Ascending aorta (tissue), 2 donors: Measurements from ENCODE around the gene CPSF2. TPM values are rescaled to one million over a fixed set of nuclear protein-coding genes. Genes with fewer than 3 reads are reported as not detected.

Experiments
- DNase-seq, 2 donors: peaks; one replicate each; pipeline ENCODE4 v3.0.0-alpha.2; 2019; ENCODE audit warnings: low spot score in 2 of 2
- H3K27ac ChIP-seq, 2 donors: fragments of 200-600 bp; sonication (generic); one replicate each; pipeline ENCODE4 v1.5.1; 2016 to 2017; ENCODE audit warnings: mild to moderate bottlenecking in 1 of 2
- H3K27me3 ChIP-seq: fragments of 200-600 bp; sonication (generic); one replicate; pipeline ENCODE4 v1.5.1; 2017
- H3K36me3 ChIP-seq, 2 donors: fragments of 200-600 bp; sonication (generic); one replicate each; pipeline ENCODE4 v1.5.1; 2016
- H3K4me1 ChIP-seq, 2 donors: fragments of 200-600 bp; sonication (generic); one replicate each; pipeline ENCODE4 v1.5.1; 2016 to 2017; ENCODE audit warnings: mild to moderate bottlenecking in 1 of 2
- H3K4me3 ChIP-seq, 2 donors: fragments of 200-600 bp; sonication (generic); one replicate each; pipeline ENCODE4 v1.5.1; 2016 to 2017; ENCODE audit warnings: mild to moderate bottlenecking in 1 of 2
- H3K9me3 ChIP-seq, 2 donors: fragments of 200-600 bp; sonication (generic); one replicate each; pipeline ENCODE4 v1.5.1; 2016
- CTCF ChIP-seq, 3 experiments: fragments of 200-600 bp in 2 of 3; fragments of 450-650 bp in 1 of 3; sonication (generic) in 2 of 3; IDR thresholded peaks; one replicate each; pipeline ENCODE4 v1.5.1; 2016 to 2019; ENCODE audit warnings: antibody characterized with exemption in 3 of 3, mild to moderate bottlenecking in 1 of 3, moderate library complexity in 1 of 3
- intact Hi-C: fragments of 100-400 bp; cut with DNase I; formaldehyde crosslinking; loops from one replicate; pipeline ENCODE4 v1.15.1; 2023
- total RNA-seq: library from RNA; depleted of rRNA; stranded (reverse); fragments of >200 nt; gene quantifications from one replicate; pipeline ENCODE4 v1.1.0, GENCODE V29; 2016

CPSF2 gene
- 8.0 TPM for total RNA-seq

- peaks cover 0 to 23% of the 10 kb centered on the region in 2 donors for H3K36me3 ChIP-seq
- peak within 1 kb of the TSS; percentile 89 to 94 for H3K27ac ChIP-seq
- peaks cover 0 to 12% of the 10 kb centered on the region in 2 donors for H3K4me1 ChIP-seq
- H3K4me3 ChIP-seq: peak within 1 kb of the TSS; percentile 77 to 90
- no peaks in the 10 kb centered on the region for H3K9me3 ChIP-seq
- no peaks in the 10 kb centered on the region for H3K27me3 ChIP-seq
- TF ChIP-seq CTCF (IDR thresholded peaks at IDR 0.05): peak in 1 of 3 experiments; percentile 26
- intact Hi-C loops: loop anchor here (1.0 to 10.0 kb wide), 4 partner anchors 16 to 672 kb away; partner anchors contain the start of genes ATXN3, GOLGA5 and PPP4R3A
- DNase-seq: peak in 1 of 2 donors; percentile 86
Measured at GRCh38 chr14:92121670-92122350, at the start of gene CPSF2, which contains the start of gene NDUFB1. TSS of gene CPSF2 (plus strand) at chr14:92121969. CDS start at chr14:92130985, 9,016 bp downstream. TSS of gene NDUFB1 (minus strand) at chr14:92121706. CDS start at chr14:92117637, 4,069 bp downstream.

GRCh38 chr14:92074555-92074954, 47.2 kb upstream of the CPSF2 start:
- DNase-seq: no peak
- H3K27me3 ChIP-seq: no peaks in the 10 kb centered on the region
- no peak overlapping the region for H3K27ac ChIP-seq
- no peak overlapping the region for H3K4me3 ChIP-seq
- H3K36me3 ChIP-seq: peaks cover 54 to 68% of the 10 kb centered on the region in 2 donors
- intact Hi-C loops: no loop called here
- H3K9me3 ChIP-seq: no peaks in the 10 kb centered on the region
- no peaks in the 10 kb centered on the region for H3K4me1 ChIP-seq
- TF ChIP-seq CTCF (IDR thresholded peaks at IDR 0.05): no peak

GRCh38 chr14:92088494-92088893, 33.3 kb upstream of the CPSF2 start:
- H3K36me3 ChIP-seq: peaks cover 41 to 68% of the 10 kb centered on the region in 2 donors

GRCh38 chr14:92093320-92093719, 28.4 kb upstream of the CPSF2 start:
- H3K36me3 ChIP-seq: peaks cover 25 to 53% of the 10 kb centered on the region in 2 donors

More at GRCh38 chr14:92088494-92088893, 33.3 kb upstream of the CPSF2 start:
- Histone ChIP-seq H3K4me1 (no peaks in the 10 kb centered on the region), H3K27me3 (no peaks in the 10 kb centered on the region), H3K9me3 (no peaks in the 10 kb centered on the region), H3K27ac (no peak overlapping the region), H3K4me3 (no peak overlapping the region)
- no peak for DNase-seq
- intact Hi-C loops: no loop called here
- TF ChIP-seq CTCF (IDR thresholded peaks at IDR 0.05): no peak

GRCh38 chr14:92099802-92100201, 22.0 kb upstream of the CPSF2 start:
- Histone ChIP-seq H3K27ac (no peak overlapping the region), H3K4me1 (peaks cover 0 to 17% of the 10 kb centered on the region in 2 donors), H3K9me3 (no peaks in the 10 kb centered on the region), H3K36me3 (peaks cover 11 to 14% of the 10 kb centered on the region in 2 donors), H3K4me3 (no peak overlapping the region), H3K27me3 (no peaks in the 10 kb centered on the region)
- TF ChIP-seq CTCF (IDR thresholded peaks at IDR 0.05): no peak
- intact Hi-C loops: loop anchor here (10.0 kb wide), 1 partner anchor 175 kb away; no protein-coding TSS in a partner anchor
- DNase-seq: no peak

More at GRCh38 chr14:92093320-92093719, 28.4 kb upstream of the CPSF2 start:
- Histone ChIP-seq H3K9me3 (no peaks in the 10 kb centered on the region), H3K4me3 (no peak overlapping the region), H3K4me1 (no peaks in the 10 kb centered on the region), H3K27ac (no peak overlapping the region), H3K27me3 (no peaks in the 10 kb centered on the region)
- intact Hi-C loops: no loop called here
- no peak for DNase-seq
- TF ChIP-seq CTCF (IDR thresholded peaks at IDR 0.05): peak in 1 of 3 experiments; percentile 9
